GM19193 (cell line): ENCODE results near the gene MAPK9.

Experiments used
- POLR2A ChIP-seq: IDR thresholded peaks from 4 replicates; pipeline ENCODE4 v1.6.1; 2011; ENCODE audit not compliant: insufficient read depth, insufficient read length; ENCODE audit errors: extremely low read depth

Gene MAPK9

DNA sequence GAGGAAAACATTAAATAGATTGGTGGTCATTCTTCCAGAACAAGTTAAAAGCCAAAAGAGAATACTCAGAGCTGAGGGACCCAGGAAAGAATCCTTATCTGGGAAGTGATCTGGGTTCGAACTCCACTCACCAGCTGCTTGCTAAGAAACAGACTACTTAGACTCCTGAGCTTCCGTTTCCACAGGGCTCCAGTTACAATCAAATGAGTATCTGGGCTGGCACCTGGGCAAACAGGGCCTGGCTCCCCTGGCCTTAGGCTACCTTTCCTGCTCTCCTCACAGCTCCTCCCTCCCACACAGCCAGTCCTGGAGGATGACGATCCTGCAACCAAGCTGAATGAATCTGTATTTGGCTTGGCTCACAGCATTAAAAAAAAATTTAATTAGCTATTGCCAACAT, 2.5 kb downstream of the MAPK9 start:
- TF ChIP-seq POLR2A, result no peak

DNA sequence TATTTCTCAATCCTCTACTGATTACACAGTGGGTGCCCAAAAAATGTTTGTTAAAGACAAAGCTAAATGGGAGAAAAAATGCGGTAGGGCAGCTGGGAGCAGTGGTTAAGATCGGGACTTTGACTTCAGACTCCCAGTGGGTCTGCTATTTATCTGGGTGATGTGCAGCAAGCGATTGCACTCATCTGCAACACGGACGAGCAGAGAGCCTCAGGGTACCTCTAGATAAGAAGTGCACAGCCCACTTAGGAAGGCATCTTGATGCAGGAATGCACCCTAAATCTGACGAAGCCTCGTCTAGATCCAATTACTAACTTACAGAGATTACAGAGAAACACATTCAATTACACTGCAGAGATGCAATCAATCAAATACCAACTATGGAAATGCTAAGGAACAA, 4.0 kb downstream of the MAPK9 start:
- TF ChIP-seq POLR2A, result no peak

DNA sequence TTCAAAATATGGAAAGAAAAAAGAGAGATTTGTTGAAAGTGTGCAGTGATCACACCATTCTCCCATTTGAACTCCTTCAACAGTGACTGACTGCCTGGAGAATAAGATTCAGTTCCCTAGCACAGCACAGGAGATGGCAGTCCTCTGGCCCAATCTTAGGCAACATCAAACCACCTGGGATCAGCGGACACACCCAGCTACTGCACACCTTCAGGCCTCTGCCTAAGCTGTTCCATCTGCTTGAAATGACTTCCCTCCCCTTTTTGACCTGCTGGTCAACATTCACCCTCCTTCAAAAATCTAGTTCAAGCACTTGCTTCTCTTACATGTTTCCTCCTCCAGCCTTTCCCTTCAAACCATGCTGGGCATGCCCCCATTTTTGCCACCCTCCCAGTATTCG, 4.5 kb downstream of the MAPK9 start:
- TF ChIP-seq POLR2A, result no peak

DNA sequence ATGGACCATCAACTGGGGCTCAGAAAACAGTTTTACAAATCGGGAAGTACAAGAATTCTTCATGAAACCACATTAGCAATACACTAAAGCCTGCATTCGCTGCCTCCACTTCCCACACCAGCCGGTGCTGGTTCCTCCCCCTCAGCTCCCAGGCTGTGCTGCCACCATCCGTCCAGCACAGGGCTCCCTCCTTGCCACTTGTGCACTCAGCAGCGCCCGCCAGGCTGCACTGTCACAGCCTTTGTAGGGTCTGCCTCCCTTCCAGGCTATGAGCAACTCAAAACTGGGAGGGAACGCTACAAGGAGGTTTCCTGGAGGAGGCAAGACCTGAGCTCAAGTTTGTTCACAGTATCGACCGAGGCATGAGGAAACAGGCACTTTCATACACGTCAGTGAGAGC, 7.7 kb downstream of the MAPK9 start:
- no peak for TF ChIP-seq POLR2A

DNA sequence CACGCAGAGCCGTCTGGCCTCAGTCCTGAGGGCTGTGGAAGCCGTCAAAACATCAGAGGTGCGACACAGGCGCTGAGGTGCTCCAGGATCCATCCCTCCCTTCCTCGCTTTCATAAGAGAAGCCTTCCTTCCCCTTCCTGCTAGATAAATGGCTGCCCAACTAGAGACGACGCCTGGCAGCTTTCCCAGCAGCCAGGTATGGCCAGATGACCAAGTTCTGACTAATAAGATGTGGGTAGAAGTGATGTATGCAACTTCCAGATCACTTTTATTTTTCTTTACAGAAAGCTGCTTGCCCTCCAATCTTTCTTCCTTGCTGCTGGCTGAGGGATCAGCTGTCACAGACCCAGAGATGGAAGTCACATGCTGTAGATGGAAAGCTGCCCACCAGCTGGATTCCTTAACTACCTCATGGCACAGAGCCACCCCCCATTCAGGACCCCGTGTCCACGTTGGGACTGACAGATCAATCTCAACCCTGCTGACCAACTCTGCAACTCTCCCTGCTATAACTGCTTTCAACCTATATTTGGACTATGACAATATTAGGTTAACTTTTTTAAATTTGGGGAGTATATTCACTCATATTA, 8.8 kb downstream of the MAPK9 start:
- no peak for TF ChIP-seq POLR2A

DNA sequence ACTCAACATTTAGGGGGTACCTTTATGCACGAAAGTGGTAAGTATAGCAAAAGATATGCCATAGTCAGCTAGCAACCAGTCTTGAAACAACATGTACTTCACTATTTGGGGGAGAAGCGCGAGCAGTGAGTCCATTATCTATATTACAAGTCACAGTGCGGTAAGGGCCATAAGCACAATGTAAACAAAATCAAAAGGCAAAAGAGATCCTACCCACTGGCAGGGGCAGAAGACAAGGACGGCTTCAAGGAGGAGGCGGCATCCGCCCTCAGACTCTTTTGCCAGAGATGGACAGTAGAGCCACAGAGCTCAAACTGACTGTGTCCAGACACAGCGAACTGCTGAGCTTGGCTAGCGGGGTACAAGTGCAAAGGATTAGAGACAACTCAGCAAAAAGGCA, 9.6 kb downstream of the MAPK9 start:
- no peak for TF ChIP-seq POLR2A

DNA sequence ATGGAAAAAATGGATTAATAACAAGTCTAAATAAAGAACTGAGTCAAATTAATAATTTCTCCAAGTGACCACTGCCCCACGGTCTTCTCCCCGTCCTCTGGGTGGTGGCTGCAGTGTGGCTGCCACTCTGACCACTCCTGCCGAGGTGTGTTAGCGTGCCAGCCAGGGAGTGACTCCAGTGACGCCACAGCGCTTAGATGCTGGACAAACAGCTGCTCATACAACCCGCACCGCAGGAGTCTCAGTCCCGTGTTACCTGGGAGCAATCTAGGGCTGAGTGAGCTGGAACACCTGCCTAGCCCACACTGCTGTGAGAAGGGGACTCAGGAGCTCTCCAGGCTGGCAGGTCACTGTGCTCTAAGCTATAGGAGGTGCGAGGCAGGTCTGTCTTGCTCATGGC, 10.2 kb downstream of the MAPK9 start:
- no peak for TF ChIP-seq POLR2A

DNA sequence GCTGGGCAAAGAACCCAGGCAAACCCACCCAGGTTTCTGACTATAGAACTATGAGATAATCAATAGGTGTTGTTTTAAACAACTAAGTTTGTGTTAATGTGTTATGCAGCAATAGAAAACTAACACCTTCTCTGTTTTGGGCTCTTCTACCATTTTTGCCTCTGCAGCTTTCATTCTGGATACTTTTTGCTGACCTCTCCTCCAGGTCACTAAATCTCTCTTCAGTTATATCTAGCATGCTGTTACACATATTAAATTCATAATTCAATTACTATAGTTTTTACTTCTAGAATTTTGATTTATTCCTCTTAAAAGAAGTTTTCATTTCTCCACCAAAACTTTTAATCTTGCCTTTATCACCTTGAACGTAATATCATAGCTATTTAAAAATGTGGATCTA, 17.2 kb downstream of the MAPK9 start:
- no peak for TF ChIP-seq POLR2A

DNA sequence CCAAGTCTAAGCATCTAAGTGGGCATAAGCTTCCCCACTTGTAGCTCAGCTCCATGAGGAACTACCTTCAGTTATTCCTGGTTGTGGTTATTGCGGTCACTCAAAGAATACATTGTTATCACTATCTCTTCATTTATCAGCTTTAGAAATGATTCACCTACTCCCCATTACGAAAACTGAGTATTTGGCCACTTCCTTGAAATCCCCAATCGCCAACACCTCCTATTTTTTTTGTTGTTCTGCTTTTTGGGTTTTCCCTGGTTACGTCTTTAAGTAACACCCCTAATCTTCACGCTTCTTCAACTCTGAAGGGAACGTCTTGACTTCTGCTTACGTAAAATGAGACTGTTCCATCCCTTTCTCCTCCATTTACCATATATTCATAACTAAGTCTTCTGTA, 20.7 kb downstream of the MAPK9 start:
- TF ChIP-seq POLR2A, result no peak

DNA sequence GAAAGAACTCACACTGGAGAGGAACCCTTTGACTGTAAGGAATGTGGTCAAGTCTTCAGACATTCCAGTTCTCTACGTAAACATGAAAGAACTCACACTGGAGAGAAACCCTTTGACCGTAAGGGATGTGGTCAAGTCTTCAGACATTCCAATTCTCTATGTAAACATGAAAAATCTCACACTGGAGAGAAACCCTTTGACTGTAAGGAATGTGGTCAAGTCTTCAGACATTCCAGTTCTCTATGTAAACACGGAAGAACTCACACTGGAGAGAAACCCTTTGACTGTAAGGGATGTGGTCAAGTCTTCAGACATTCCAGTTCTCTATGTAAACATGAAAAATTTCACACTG, 32.6 kb downstream of the MAPK9 start:
- TF ChIP-seq POLR2A, result no peak

DNA sequence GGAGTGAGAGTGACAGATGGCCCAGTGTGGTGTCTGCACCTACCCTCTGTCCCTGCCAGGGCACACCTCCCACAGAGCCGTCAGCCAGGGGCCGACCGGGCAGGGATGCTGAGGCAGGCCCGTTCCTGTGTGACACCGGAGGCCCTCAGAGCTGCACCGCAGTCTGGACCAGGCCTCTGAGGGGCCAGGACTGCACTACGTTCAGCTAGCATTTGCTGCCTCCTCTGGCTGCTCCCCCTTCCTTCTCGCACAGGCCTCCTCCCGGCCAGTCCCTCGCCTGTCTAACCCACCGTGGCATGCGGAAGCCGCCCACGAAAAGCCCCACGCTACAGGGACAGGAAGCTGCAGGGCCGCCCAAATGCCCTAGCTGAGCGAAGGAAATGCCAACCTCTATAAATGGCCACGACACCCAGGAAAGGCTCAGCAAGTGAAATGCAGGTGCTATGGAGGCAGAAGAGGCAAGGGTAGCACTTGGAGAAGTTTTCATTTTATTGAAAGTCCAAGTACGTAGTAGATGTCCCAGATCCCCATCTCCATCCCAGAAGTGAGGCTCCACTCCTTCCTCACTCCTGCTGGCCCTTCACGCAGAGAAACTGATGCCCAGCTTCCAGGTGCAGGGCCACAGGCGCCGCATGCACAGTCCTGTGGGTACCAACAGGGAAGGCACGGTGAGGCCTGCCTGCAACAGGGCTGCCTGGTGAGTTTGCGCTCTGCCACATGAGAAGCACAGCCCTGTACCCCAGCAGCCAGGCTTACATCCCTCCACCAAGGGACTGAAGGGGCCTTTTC, 38.7 kb downstream of the MAPK9 start:
- no peak for TF ChIP-seq POLR2A

DNA sequence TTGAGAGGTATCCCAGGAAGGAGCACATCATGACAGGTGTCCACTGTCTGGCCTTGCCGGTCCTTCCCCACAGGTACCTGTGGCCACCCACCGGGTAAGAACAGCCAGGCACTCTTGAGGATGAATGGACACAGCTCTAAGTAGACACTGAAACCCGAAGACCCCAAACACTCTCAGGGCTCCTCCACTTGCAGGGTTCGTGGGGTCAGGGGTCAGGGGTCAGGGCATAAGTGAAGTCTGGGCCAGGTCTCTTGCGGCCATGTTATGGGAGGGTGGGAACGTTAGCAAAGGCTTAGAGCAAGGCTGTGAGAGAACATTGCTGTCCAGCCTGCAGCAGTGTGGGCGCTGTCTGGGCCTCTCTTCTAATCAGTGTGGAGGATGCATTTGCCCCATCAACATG, 40.0 kb downstream of the MAPK9 start:
- TF ChIP-seq POLR2A, result no peak

DNA sequence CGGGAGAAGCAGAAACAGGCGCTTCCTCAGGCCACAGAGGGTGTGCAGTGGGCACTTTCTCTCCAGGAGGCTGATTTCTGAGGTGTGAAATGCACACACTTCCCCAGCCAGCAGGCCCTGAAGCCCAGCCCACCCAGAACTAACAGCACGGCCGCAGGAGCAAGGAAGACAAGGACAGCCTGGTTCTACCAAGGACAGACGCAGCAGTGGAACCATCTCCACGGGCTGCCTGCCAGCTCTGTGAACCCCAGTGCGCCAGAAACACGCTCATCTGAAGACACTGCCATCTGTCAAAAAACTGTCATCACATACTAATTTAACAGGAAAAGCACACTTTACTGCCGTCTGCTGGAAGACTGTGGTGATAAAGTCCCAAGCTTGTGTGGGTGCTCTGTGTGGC, 40.7 kb downstream of the MAPK9 start:
- TF ChIP-seq POLR2A, result no peak

DNA sequence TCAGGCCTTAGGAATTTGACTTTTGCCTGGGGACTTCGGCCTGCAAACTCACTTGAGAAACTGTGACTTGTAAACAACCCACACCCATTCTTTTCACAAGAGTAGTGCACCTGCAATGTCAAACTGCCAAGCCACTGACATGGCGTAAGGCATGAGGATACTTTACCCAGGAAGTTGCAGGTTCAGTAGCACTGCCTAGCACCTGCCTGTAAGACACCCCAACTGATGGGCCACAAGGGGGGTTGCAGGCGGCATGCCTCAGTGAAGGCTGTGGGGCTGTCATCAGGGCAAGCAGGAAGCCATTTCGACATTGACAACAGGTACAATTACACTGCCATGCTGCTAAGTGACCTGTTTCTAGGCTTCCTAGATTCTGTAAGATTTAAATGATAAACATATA, 41.6 kb downstream of the MAPK9 start:
- no peak for TF ChIP-seq POLR2A

DNA sequence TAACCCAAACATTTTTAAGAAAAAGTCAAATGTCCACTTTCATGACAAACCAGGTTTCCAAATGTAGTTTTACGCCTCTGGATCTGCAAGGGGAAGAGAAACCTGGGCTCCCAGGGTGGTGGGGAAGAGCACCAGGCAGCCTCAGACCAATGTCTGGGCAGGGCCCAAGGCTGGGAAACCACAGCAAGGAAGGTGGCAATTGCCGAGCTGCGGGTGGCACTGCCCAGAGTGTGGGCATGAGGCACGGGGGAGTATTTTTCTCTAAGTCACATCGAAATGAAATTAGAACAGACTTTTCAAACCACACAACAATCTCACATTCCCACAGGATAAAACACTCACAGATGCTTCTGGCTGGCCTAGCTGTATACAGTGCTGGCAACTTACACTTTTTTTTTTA, 50.3 kb downstream of the MAPK9 start:
- TF ChIP-seq POLR2A, result no peak

DNA sequence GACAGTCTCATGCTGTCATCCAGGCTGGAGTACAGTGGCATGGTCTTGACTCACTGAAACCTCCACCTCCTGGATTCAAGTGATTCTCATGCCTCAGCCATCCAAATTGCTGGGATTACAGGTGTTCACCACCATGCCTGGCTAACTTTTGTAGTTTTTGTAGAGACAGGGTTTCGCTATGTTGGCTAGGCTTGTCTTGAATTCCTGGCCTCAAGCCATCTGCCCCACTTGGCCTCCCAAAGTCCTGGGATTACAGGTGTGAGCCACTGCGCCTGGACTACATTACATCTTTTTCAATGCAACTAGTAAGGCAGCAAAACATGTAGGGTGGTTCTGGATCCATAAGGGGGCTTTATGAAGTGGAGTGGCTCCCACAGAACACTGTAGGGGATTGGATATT, 53.3 kb downstream of the MAPK9 start:
- no peak for TF ChIP-seq POLR2A

DNA sequence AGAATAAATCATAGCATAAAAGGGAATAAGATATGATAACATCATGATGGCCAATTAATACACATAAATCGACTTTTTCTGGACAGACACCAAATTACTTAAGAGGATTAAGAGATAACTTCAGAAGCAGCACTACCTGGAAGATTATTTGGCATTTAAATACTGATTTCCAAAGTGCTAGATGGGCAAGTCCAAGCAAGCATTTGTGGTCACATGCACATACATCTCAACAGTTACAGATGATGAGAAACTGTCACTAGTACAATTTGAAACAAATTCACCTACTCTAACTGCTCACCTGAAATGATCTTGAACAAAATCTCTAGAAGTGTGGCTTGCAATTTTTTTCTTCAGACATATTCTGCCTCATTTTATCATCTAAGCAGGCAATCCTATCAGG, 56.0 kb downstream of the MAPK9 start:
- TF ChIP-seq POLR2A, result no peak
